ENCODE results near the gene DTYMK.
A peak's percentile ranks its signal among the peaks of the same experiment; 100 is the strongest.
"Not testable (repeated sequence)": the region's sequence is repeated elsewhere in the genome, so short reads cannot be mapped to it uniquely, and the experiment has no call there.

Gene DTYMK

GRCh38 chr2:241671457-241672240 is 15.0 kb downstream of the DTYMK start:
- DNase-seq: no peak

GRCh38 chr2:241670333-241671110 is 16.1 kb downstream of the DTYMK start:
- no peak for DNase-seq

GRCh38 chr2:241668839-241669238 is 17.8 kb downstream of the DTYMK start:
- DNase-seq: no peak

- no peak for DNase-seq
Measured at GRCh38 chr2:241668354-241668753, 18.3 kb downstream of the DTYMK start.

- DNase-seq: no peak
Measured at GRCh38 chr2:241666627-241667400, 19.8 kb downstream of the DTYMK start.

- no peak for DNase-seq
Measured at GRCh38 chr2:241665731-241666440, 20.7 kb downstream of the DTYMK start.

GRCh38 chr2:241662731-241663130 is 23.9 kb downstream of the DTYMK start:
- DNase-seq: not testable (repeated sequence)

- no peak for DNase-seq
Measured at GRCh38 chr2:241660593-241661213, 25.9 kb downstream of the DTYMK start.

- DNase-seq: peak; percentile 29 to 37
Measured at GRCh38 chr2:241659150-241659739, 27.4 kb downstream of the DTYMK start.

- no peak for DNase-seq
Measured at GRCh38 chr2:241658296-241658695, 28.3 kb downstream of the DTYMK start.

GRCh38 chr2:241657786-241658254 is 28.8 kb downstream of the DTYMK start:
- no peak for DNase-seq

GRCh38 chr2:241656190-241656741 is 30.3 kb downstream of the DTYMK start:
- no peak for DNase-seq

- no peak for DNase-seq
Measured at GRCh38 chr2:241655516-241656189, 31.0 kb downstream of the DTYMK start.

GRCh38 chr2:241654551-241654950 is 32.1 kb downstream of the DTYMK start:
- DNase-seq: no peak

GRCh38 chr2:241653210-241653750 is 33.3 kb downstream of the DTYMK start:
- DNase-seq: no peak

- DNase-seq: no peak
Measured at GRCh38 chr2:241652722-241653121, 33.9 kb downstream of the DTYMK start.

GRCh38 chr2:241652142-241652541 is 34.5 kb downstream of the DTYMK start:
- no peak for DNase-seq

GRCh38 chr2:241649927-241650326 is 36.7 kb downstream of the DTYMK start:
- no peak for DNase-seq

GRCh38 chr2:241649404-241649803 is 37.2 kb downstream of the DTYMK start:
- no peak for DNase-seq

- DNase-seq: no peak
Measured at GRCh38 chr2:241648453-241648852, 38.2 kb downstream of the DTYMK start.

Data from SW 1271 (cell line).